Vagina (tissue), 2 donors: ENCODE results near the gene ILF3.

ENCODE experiments used
- POLR2A ChIP-seq, 2 donors: fragments of 450-650 bp; IDR thresholded peaks; one replicate each; pipeline ENCODE4 v1.6.1; 2017; ENCODE audit warnings: antibody characterized with exemption in 2 of 2, mild to moderate bottlenecking in 2 of 2, moderate library complexity in 2 of 2
- TF ChIP-seq, protein P1 (sequence below), 3 experiments: fragments of 450-650 bp in 2 of 3; fragments of 200-600 bp in 1 of 3; sonication (generic) in 1 of 3; IDR thresholded peaks; one replicate each; pipeline ENCODE4 v1.5.1; 2017 to 2019; ENCODE audit warnings: antibody characterized with exemption in 3 of 3, mild to moderate bottlenecking in 2 of 3, moderate library complexity in 2 of 3

- TF ChIP-seq, protein P1, sequence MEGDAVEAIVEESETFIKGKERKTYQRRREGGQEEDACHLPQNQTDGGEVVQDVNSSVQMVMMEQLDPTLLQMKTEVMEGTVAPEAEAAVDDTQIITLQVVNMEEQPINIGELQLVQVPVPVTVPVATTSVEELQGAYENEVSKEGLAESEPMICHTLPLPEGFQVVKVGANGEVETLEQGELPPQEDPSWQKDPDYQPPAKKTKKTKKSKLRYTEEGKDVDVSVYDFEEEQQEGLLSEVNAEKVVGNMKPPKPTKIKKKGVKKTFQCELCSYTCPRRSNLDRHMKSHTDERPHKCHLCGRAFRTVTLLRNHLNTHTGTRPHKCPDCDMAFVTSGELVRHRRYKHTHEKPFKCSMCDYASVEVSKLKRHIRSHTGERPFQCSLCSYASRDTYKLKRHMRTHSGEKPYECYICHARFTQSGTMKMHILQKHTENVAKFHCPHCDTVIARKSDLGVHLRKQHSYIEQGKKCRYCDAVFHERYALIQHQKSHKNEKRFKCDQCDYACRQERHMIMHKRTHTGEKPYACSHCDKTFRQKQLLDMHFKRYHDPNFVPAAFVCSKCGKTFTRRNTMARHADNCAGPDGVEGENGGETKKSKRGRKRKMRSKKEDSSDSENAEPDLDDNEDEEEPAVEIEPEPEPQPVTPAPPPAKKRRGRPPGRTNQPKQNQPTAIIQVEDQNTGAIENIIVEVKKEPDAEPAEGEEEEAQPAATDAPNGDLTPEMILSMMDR (IDR thresholded peaks at IDR 0.05) = no peak
- no peak for TF ChIP-seq POLR2A (IDR thresholded peaks at IDR 0.05)
Measured at GRCh38 chr19:10726268-10726667, 72.1 kb downstream of the ILF3 start.
